ENCODE results near the gene C3orf20.

The C3orf20 gene

GRCh38 chr3:14674841-14675240 is at the start of gene C3orf20:
Gene C3orf20, plus strand, starts transcription at chr3:14675141. Its CDS starts 7,573 bp downstream, at chr3:14682714.
- no peak for DNase-seq

- DNase-seq: no peak
These were observed 49.5 kb upstream of the C3orf20 start for GRCh38 chr3:14625443-14625842.

GRCh38 chr3:14627815-14628214 is 47.1 kb upstream of the C3orf20 start:
- no peak for DNase-seq

GRCh38 chr3:14628406-14628805 is 46.5 kb upstream of the C3orf20 start:
- no peak for DNase-seq

- no peak for DNase-seq
These were observed 44.4 kb upstream of the C3orf20 start for GRCh38 chr3:14630404-14631100.

DNA sequence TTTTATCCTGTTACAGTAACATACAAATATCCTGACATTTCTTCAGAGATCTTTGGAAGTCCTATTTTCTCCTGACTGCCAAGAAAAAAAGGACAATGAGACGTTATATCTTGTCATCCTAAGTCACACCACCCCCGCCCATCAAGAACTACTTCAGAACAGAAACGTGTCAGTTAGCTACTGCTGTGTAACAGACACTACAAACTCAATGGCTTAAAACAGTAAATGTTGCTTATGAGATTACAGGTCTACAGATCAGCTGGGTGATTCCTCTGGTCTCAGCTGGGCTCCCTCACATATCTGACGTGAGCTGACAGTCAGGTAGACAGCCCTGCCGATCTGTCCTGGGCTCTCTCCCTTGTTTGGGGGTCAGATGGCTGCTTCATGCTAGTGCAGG is 43.8 kb upstream of the C3orf20 start:
- no peak for DNase-seq

GRCh38 chr3:14631687-14632441 is 43.1 kb upstream of the C3orf20 start:
- no peak for DNase-seq

DNA sequence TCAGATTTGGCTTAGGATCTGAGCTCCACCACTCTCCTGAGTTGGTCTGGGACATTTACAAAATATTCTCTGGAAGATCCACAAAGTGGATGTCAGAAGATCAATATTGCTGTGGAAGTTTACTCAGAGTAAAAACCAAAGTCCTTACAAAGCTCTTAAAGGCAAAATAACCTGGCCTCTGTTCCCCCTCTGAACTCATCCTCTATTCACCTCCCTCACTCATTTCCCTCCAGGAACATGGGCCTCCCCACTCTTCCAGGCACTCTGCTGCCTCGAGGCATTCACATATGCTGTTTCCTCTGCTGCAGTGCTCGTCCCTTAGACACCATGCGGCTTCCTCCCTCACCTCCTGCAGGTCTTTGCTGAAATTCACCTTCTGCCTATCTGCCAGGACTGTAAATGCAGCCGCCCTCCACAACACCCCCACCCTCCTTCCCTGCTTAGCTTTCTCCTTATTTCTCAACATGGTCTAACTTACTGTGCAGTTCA is 42.5 kb upstream of the C3orf20 start:
- no peak for DNase-seq

- no peak for DNase-seq
These were observed 41.5 kb upstream of the C3orf20 start for GRCh38 chr3:14633417-14633816.

DNA sequence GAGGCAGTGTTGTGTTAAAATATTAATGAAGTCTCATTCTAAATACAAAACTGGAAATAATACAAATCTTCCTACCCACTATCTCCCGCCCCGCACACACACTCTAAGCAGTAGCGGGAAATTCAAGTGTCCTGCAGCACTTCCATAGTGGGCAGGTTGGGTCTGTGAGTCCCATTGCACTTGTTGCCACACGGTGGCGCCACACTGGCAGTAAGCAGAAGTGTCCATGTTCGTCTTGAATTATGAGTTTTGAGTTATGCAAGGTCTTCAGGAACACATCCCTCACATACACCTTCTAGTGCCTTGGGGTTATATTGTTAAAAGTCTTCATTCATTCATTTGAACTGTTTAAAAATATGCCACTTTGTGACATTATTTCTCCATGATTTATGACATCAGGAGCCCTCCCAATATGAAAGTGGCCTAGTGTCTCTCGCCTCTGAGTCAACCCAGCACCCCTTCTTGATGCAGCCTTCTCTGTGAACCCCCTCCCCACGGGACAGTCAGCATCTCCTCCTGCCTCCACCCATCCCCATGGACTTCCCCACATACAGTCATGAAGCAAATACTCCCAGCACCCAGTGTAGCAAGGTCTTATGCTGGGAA is 41.0 kb upstream of the C3orf20 start:
- DNase-seq: peak; percentile 47 to 58

- DNase-seq: no peak
These were observed 40.1 kb upstream of the C3orf20 start for GRCh38 chr3:14634763-14635400.

DNA sequence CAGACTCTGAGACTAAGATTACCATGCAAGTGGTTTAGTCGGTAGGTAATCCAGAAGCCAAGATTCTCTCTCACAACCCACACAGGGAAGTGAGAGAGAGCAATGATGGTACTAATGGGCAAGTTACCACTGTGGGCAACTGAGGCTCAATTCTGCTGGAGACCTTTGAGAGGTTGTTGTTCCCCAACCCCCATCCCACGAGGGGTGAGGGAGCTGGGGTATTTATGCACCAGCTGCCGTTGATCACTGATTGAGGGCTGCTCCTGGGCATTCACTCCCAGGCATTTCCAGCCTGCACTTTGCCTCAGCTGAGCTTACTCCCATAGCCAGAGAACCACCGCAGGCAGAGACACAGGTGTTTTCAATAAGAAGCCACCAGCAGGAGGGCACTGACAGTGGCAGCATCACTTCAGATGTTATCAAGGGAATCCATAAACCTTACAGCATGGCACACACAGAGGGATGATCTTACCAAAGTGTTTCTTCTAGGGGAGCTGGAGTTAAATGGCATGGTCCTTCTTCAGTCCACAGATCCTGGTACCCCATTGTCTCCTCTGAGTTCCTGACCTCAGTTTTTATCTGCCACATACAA is 38.3 kb upstream of the C3orf20 start:
- no peak for DNase-seq

DNA sequence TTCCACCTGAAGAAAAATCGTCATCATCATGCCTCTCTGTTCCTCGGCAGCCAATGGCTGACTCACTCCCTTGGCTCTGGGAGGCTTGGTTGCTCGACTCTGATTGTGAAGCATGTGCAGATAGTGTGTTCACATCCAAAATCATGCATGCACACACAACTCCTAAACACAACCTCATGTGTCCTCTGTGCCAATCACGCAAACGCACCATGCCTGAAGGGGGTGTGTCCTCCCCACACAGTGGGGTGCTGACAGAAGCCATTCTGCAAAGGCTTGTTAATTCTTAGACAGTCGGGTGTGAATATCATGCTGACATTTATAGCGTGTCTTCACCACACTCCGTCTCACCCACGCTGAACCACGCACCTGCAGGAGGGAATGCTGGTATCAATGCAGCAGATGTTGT is 34.8 kb upstream of the C3orf20 start:
- no peak for DNase-seq

DNA sequence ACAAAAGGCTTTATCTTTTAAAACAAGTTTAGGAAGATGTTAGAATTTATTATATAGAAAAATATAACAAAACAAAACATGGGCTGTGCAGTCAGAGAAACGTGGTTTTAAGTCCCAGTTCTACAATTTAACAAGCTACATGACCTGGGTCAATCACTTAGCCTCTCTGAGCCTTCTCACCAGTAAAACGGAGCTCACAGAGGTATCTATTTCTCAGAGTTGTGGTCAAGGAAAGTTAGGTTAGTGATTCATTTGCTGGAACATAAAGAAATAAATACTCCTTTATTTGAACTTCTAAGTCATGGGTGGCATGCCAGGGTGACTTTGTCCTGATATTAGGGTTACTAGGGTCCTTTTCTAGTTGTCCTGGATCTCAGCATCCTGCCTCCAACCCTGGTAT is 34.2 kb upstream of the C3orf20 start:
- no peak for DNase-seq

DNA sequence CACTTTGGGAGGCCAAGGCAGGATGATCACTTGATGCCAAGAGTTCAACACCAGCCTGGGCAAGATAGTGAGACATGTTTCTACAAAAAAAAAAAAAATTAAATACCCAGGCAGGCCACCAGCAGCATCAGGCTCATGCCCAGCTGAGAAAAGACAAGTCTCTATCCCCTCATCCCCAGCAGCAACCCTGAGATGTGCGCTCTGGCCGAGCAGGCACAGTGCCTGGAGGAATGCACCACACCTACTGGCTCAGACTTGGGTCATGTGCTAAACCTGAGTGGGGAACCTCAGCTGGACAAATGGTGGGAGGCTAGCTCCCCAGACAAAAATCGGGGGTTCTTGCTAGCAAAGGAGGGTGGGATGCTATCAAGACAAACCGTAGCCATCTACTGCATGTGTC is 33.6 kb upstream of the C3orf20 start:
- DNase-seq: no peak

GRCh38 chr3:14645453-14645852 is 29.5 kb upstream of the C3orf20 start:
- DNase-seq: no peak

- DNase-seq: no peak
These were observed 28.8 kb upstream of the C3orf20 start for GRCh38 chr3:14646131-14646573.

DNA sequence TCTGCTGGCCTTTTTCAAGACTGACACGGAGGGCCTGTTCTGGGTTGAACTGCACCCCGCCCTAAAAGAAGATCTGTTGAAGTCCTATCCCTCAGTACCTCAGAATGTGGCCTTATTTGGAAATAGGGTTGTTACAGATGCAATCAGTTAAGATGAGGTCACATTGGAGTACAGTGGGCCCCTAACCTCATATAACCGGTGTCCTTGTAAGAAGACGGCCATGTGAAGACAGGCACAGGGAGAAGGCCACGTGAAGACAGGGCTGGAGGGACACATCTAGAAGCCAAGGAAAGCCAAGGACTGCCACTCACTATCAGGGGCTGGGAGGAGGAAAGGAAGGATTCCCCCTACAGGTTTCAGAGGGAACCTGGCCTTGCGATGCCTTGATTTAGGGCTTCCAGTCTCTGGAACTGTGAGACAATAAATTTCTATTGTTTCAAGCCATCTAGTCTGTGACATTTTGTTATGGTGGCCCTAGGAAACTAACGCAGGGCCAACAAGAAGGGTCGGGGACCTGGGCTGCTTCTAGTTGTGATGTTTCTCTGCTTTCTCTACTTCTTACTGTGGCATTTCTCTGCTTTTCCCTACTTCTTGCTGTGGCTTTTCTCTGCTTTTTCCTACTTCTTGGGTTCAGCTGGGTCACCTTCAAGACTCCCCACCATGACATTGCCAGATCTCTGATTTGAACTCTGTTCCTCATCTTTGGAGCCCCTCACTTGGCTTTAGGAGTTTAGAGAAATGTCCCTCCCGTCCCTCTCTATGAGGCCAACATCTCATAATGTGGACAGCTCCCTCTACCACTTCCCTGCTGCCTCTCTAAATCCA is 28.1 kb upstream of the C3orf20 start:
- DNase-seq: no peak

DNA sequence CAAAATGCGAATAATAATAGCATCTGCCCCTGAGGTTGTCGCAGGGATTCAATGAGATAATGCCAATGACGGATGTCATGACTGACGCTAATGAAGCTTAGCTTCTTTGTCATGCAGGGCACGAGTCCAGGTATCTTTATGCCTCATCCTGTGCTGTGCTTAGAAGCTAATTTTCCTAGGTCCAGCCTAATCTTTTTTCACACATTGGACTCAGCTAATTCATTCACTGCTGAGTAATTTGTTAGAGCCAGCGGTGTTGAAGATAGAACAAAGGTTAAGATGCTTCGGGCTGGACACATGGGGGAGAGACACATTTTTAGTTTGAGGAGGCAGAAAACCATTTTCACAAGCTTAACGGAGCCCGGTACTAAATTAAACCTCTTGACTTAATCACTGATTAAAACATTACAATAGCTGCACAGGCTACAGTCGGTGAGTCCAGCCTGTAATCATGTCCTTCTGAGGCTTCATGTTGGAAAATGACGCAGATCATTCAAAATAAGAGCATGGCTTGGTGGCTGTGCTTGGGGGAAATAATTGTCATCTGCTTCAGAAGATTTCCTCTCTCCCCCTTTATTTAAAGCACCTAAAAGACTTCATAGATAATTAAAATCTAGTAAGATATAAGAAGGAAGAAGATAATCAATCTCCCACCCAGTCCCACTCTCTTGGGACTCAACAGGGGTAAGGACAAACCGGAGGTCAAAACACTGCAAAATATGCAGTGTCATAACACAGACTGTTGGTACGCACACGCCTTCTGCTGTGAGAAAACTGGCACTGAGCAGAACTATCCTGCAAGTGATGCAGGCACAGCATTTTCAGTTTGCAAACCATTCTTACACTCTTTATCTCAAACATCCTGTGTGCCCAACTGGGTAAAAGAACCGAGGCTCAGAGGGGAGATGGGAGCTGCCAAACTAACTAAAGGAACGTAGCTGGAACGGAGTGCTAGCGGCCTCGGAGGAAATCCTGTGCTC is 26.7 kb upstream of the C3orf20 start:
- no peak for DNase-seq

DNA sequence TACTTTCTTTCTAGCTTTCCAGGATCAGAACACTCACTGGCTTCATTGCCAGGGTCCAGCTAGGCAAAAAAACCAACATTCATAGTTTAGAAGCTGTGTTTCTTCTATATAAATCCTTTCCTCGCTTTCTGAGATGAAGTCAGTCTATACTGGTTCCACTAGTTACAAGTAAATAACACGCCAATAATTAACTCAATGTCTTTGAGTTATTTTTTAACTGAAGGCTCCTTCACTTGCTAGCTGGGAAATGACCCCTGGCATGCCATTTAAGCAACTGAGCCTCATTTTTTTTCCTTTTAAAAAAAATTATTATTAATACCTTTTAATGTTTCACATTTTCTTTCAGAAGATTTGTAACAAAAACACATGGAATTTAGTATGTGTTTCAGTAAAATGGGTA is 25.5 kb upstream of the C3orf20 start:
- no peak for DNase-seq

DNA sequence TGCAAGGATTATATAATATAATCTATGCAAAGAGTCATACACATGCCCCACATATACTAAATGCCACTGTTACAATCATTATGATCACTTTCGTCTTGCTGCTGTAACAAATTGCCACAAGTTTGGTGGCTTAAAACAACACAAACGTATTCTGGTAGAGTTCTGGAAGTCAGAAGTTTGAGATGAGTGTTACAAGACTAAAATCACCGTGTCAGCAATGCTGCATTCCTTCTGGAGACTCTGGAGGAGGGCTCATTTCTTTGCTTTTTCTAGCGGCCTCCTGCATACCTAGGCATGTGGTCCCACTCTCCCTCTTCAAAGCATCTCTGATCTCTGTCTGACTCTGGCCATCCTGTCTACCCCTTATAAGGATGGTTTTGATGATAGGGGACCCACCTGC is 24.7 kb upstream of the C3orf20 start:
- no peak for DNase-seq
